Endothelial cell of umbilical vein (primary cell): ENCODE data around the gene PLEKHF1. TPM values are rescaled to one million over a fixed set of nuclear protein-coding genes. Genes with fewer than 3 reads are reported as not detected.

Source experiments
- BruUV-seq: library from RNA; stranded (reverse); fragments of 400-500 nt; replicated peaks from 2 replicates; lab custom pipeline; 2021; lab: Mats Ljungman, UMichigan
- CTCF ChIA-PET: fragments of 300-600, 350-600 bp; sonication (Branson Sonifier 250); formaldehyde crosslinking; loops from one replicate; lab custom pipeline; 2021; ENCODE audit warnings: antibody characterized with exemption, inconsistent platforms; lab: Charles Lee
- POLR2A ChIA-PET: fragments of 300-600, 350-600 bp; sonication (Branson Sonifier 250); formaldehyde crosslinking; loops from one replicate; lab custom pipeline; 2021; ENCODE audit warnings: antibody characterized with exemption, inconsistent platforms; lab: Charles Lee
- DNase-seq: peaks from one replicate; pipeline ENCODE4 v3.0.0-alpha.2; 2011; ENCODE audit warnings: low read depth, low spot score
- FAIRE-seq: peaks from 2 replicates; lab custom pipeline; 2011; peaks lifted over from hg19 to GRCh38; lab: Jason Lieb, UNC
- H2AFZ ChIP-seq: 2 replicates; pipeline ENCODE4 v1.6.0; 2012; ENCODE audit warnings: low read depth, low read length, control low read depth, inconsistent platforms
- H3K27ac ChIP-seq: 2 replicates; pipeline ENCODE4 v1.5.1; 2011; ENCODE audit warnings: low read depth, mild to moderate bottlenecking, control low read depth, low read length, moderate library complexity; ENCODE audit not compliant: insufficient read depth
- H3K27me3 ChIP-seq, 2 experiments: 2 replicates each; pipeline versions ENCODE4 v1.6.0 to v1.6.1; 2011; ENCODE audit warnings: low read length in 2 of 2, mixed read lengths in 1 of 2; ENCODE audit not compliant: control insufficient read depth in 2 of 2, insufficient read depth in 2 of 2
- H3K36me3 ChIP-seq, 2 experiments: 2 replicates in 1 of 2; 3 replicates in 1 of 2; pipeline ENCODE4 v1.5.1; 2011; ENCODE audit warnings: low read length in 2 of 2, mild to moderate bottlenecking in 1 of 2, moderate library complexity in 1 of 2; ENCODE audit not compliant: control insufficient read depth in 2 of 2, insufficient read depth in 2 of 2; ENCODE audit errors: extremely low read depth in 1 of 2
- H3K4me1 ChIP-seq: 3 replicates; pipeline ENCODE4 v1.5.1; 2011; ENCODE audit warnings: mild to moderate bottlenecking, low read length; ENCODE audit not compliant: control insufficient read depth, insufficient read depth; ENCODE audit errors: extremely low read depth
- H3K4me2 ChIP-seq: 2 replicates; pipeline ENCODE4 v1.6.1; 2011; ENCODE audit warnings: low read length, control low read depth, mixed read lengths; ENCODE audit not compliant: insufficient read depth
- H3K4me3 ChIP-seq, 3 experiments: fragments of 200-600 bp in 1 of 3; sonication (generic), shearing (Covaris generic) in 1 of 3; replicated peaks in 1 of 3; 2 replicates each; pipeline ENCODE4 v1.5.1; 2011 to 2016; ENCODE audit warnings: control low read depth in 3 of 3, low read length in 3 of 3, mild to moderate bottlenecking in 2 of 3, inconsistent platforms in 1 of 3, low read depth in 1 of 3, moderate library complexity in 1 of 3; ENCODE audit not compliant: insufficient read depth in 1 of 3
- H3K79me2 ChIP-seq: 2 replicates; pipeline ENCODE4 v1.6.0; 2012; ENCODE audit warnings: low read length, inconsistent platforms; ENCODE audit not compliant: control insufficient read depth, insufficient read depth
- H3K9ac ChIP-seq: replicated peaks from 2 replicates; pipeline ENCODE3; 2011; ENCODE audit warnings: low read length, control low read depth; ENCODE audit not compliant: insufficient read depth; ENCODE audit errors: extremely low read depth
- H3K9me1 ChIP-seq: replicated peaks from 3 replicates; pipeline ENCODE4 v1.6.0; 2011; ENCODE audit warnings: mild to moderate bottlenecking, low read length; ENCODE audit not compliant: control insufficient read depth, insufficient read depth; ENCODE audit errors: extremely low read depth
- H3K9me3 ChIP-seq: replicated peaks from 2 replicates; pipeline ENCODE4 v1.5.1; 2012; ENCODE audit warnings: low read length, inconsistent platforms; ENCODE audit not compliant: control insufficient read depth, insufficient read depth
- H4K20me1 ChIP-seq: replicated peaks from 2 replicates; pipeline ENCODE3; 2011; ENCODE audit warnings: mild to moderate bottlenecking, low read length; ENCODE audit not compliant: control insufficient read depth, insufficient read depth; ENCODE audit errors: extremely low read depth
- EZH2 ChIP-seq: IDR thresholded peaks from 2 replicates; pipeline ENCODE4 v1.6.1; 2012; ENCODE audit warnings: borderline replicate concordance, low read depth, mild to moderate bottlenecking, moderate library complexity, low read length, inconsistent platforms; ENCODE audit not compliant: severe bottlenecking
- FOS ChIP-seq: IDR thresholded peaks from 2 replicates; pipeline ENCODE4 v1.6.1; 2011; ENCODE audit warnings: mild to moderate bottlenecking, low read length, moderate library complexity, borderline replicate concordance; ENCODE audit not compliant: insufficient read depth
- GATA2 ChIP-seq: IDR thresholded peaks from 2 replicates; pipeline ENCODE4 v1.7.0; 2011; ENCODE audit warnings: low read depth, mild to moderate bottlenecking, moderate library complexity, mixed read lengths, low read length; ENCODE audit not compliant: insufficient read length, insufficient read depth
- JUN ChIP-seq: IDR thresholded peaks from 2 replicates; pipeline ENCODE4 v1.6.1; 2011; ENCODE audit warnings: borderline replicate concordance, low read depth; ENCODE audit not compliant: insufficient read length, insufficient read depth
- MAX ChIP-seq: IDR thresholded peaks from 2 replicates; pipeline ENCODE4 v1.6.1; 2011; ENCODE audit not compliant: insufficient read depth, insufficient read length
- MYC ChIP-seq: IDR thresholded peaks from one replicate; pipeline ENCODE4 v1.6.1; 2011; ENCODE audit warnings: mild to moderate bottlenecking, low read depth, low read length
- POLR2A ChIP-seq: IDR thresholded peaks from 2 replicates; pipeline ENCODE4 v1.6.1; 2012; ENCODE audit warnings: low read depth, mild to moderate bottlenecking, control low read depth, low read length
- POLR2AphosphoS5 ChIP-seq: IDR thresholded peaks from 2 replicates; pipeline ENCODE4 v1.6.1; 2012; ENCODE audit warnings: low read depth, mild to moderate bottlenecking, control low read depth, low read length, moderate library complexity; ENCODE audit not compliant: insufficient read depth
- dilution Hi-C: fragments of 300-500 bp; cut with MboI; formaldehyde crosslinking; loops from one replicate; pipeline ENCODE4 v1.15.0; 2019; ENCODE audit warnings: low sequenced_read_pairs; ENCODE audit not compliant: extremely low pct_ligation_motif_present
- intact Hi-C: fragments of 100-400 bp; cut with micrococcal nuclease; formaldehyde crosslinking; loops from one replicate; pipeline ENCODE4 v1.10.0; 2022
- polyA plus RNA-seq, 4 experiments: library from polyadenylated mRNA; depleted of rRNA in 3 of 4; stranded (reverse) in 3 of 4; unstranded in 1 of 4; fragments of >200 nt; gene quantifications; 2 replicates each; pipeline versions ENCODE4 v1.2.1 to v1.2.3, GENCODE V29; 2011 to 2012; ENCODE audit warnings: missing spikeins in 1 of 4
- total RNA-seq: library from RNA; stranded (reverse); gene quantifications from 2 replicates; pipeline ENCODE4 v1.2.3, GENCODE V29; 2021
- TF ChIP-seq, protein P1 (sequence below), 2 donors: IDR thresholded peaks; 1 replicate in 1 of 2; 2 replicates in 1 of 2; pipeline ENCODE4 v1.5.1; 2011; ENCODE audit warnings: low read length in 2 of 2, mild to moderate bottlenecking in 2 of 2, moderate library complexity in 2 of 2, control low read depth in 1 of 2, inconsistent platforms in 1 of 2, low read depth in 1 of 2; ENCODE audit not compliant: insufficient read depth in 1 of 2; ENCODE audit errors: extremely low read depth in 1 of 2

PLEKHF1 gene
- total and polyA plus RNA-seq, 2 donors (not counting 3 experiments of a cell fraction or from before 2014, with no cell fraction given), result 5.5 TPM

DNA sequence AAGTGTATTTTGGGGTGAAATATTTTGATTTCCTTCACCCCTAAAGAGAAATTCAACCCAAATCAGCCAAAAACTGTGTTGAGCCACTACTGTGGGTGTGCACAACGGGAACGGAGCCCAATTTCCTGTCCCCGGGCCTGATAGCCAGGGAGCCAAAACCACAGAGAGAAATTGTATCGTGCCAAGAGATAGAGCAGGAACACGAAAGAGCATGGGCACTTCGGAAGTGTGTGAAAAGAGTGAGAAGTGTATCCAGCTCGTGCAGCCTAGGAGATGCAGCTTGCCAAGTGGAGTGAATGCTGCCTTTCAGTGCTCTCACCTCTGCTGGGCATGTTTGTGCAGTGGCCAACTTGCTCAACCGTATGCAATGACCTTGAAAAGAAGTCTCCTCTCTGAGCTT, 19.4 kb upstream of the PLEKHF1 start:
- no peak for TF ChIP-seq POLR2AphosphoS5
- TF ChIP-seq, protein P1, sequence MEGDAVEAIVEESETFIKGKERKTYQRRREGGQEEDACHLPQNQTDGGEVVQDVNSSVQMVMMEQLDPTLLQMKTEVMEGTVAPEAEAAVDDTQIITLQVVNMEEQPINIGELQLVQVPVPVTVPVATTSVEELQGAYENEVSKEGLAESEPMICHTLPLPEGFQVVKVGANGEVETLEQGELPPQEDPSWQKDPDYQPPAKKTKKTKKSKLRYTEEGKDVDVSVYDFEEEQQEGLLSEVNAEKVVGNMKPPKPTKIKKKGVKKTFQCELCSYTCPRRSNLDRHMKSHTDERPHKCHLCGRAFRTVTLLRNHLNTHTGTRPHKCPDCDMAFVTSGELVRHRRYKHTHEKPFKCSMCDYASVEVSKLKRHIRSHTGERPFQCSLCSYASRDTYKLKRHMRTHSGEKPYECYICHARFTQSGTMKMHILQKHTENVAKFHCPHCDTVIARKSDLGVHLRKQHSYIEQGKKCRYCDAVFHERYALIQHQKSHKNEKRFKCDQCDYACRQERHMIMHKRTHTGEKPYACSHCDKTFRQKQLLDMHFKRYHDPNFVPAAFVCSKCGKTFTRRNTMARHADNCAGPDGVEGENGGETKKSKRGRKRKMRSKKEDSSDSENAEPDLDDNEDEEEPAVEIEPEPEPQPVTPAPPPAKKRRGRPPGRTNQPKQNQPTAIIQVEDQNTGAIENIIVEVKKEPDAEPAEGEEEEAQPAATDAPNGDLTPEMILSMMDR (IDR thresholded peaks at IDR 0.05; ENCODE audit: extremely low read depth in 1 of 2, insufficient read depth in 1 of 2, low read depth in 1 of 2, low read length in 2 of 2), result no peak
- TF ChIP-seq MAX, result no peak
- no peak for TF ChIP-seq MYC
- Histone ChIP-seq H3K27ac (no peak overlapping the region), H3K4me3 (no peak overlapping the region), H3K27me3 (peaks cover 0 to 3% of the 10 kb centered on the region in 2 experiments), H3K36me3 (no peaks in the 10 kb centered on the region), H4K20me1 (no peaks in the 10 kb centered on the region), H3K9me3 (no peaks in the 10 kb centered on the region), H3K79me2 (no peaks in the 10 kb centered on the region), H2AFZ (no peak overlapping the region), H3K9me1 (no peaks in the 10 kb centered on the region), H3K9ac (no peak overlapping the region), H3K4me1 (no peaks in the 10 kb centered on the region), H3K4me2 (no peak overlapping the region)
- FAIRE-seq (no peak), DNase-seq (no peak)
- ChIA-PET CTCF (interaction anchor here (1.3 to 1.4 kb wide), 3 partner anchors 19 to 71 kb away, joined by 3 to 4 read pairs (median 3); partner anchors contain the start of gene PLEKHF1), POLR2A (no interaction called here)
- intact Hi-C loops, result no loop called here
- dilution Hi-C loops, result no loop called here
- BruUV-seq, result no TSS peak

DNA sequence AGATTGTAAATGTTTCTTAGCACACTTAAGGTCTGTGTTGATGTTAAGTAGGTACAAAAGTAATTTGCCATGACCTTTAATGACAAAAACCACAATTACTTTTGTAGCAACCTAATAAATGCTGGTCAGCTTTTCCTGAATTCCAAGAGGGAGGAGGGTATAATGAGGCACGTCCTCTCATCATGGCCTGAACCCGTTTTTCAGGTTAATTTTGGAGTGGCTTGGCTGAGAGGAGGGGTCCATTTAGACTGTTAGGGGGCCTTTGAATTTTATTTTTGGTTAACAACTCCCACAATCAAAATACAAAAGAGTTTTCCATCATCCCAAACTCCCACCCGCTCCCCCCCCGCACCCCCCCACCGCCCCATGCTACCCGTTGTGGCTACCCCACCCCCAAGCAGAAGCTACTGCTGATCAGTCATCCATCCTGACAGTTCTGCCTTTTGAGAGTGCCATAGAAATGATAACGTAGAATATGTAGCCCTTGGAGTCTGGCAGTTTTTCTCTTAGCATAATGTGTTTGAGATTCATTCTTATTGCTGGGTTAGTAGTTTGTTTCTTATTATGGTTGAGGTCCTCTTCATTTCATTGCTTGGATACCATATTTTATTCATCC, 14.4 kb upstream of the PLEKHF1 start:
- Histone ChIP-seq H3K4me2 (no peak overlapping the region), H3K27ac (no peak overlapping the region), H3K4me3 (no peak overlapping the region), H3K27me3 (peaks cover 0 to 18% of the 10 kb centered on the region in 2 experiments), H3K4me1 (no peaks in the 10 kb centered on the region), H4K20me1 (no peaks in the 10 kb centered on the region), H3K9me1 (no peaks in the 10 kb centered on the region), H3K9ac (no peak overlapping the region), H3K36me3 (no peaks in the 10 kb centered on the region), H3K79me2 (no peaks in the 10 kb centered on the region), H2AFZ (no peak overlapping the region), H3K9me3 (no peaks in the 10 kb centered on the region)
- dilution Hi-C loops, result no loop called here
- intact Hi-C loops, result no loop called here
- BruUV-seq, result no TSS peak
- TF ChIP-seq JUN (no peak), GATA2 (no peak), POLR2AphosphoS5 (no peak), POLR2A (no peak), MAX (no peak), MYC (no peak), FOS (no peak), EZH2 (no peak)
- TF ChIP-seq, protein P1 (IDR thresholded peaks at IDR 0.05; ENCODE audit: extremely low read depth in 1 of 2, insufficient read depth in 1 of 2, low read depth in 1 of 2, low read length in 2 of 2), result no peak
- POLR2A ChIA-PET, result no interaction called here
- DNase-seq (no peak), FAIRE-seq (no peak)
- CTCF ChIA-PET, result no interaction called here
